HG02973 (cell line): ENCODE measurements around the gene SPRED2.
"Not testable (repeated sequence)": the region's sequence is repeated elsewhere in the genome, so short reads cannot be mapped to it uniquely, and the experiment has no call there.

Experiments
- ATAC-seq: cut with Tn5 transposase; IDR thresholded peaks from one replicate; pipeline ENCODE4 v1.9.1; 2021; ENCODE audit warnings: moderate library complexity; ENCODE audit not compliant: unreplicated experiment

The SPRED2 gene

DNA sequence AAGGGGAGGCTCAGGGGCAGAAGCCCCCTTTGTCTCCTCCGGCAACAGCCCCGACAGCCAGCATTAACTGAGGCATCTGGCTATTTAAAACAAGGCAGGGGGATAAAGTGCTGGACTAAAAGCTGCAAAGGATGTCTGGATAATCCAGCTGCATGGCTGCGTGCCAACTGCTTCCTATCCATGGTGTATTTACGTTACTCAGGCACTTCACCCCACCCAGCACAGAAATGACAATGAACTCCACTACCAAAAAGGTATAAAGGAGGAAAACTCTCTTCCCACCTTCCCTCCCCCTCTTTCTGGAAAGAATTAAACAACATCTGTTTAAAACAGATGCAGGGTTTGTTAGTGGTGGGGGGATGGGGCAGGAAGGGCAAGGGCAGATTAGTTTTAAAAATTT lies 82.5 kb downstream of the SPRED2 start:
- no peak for ATAC-seq

- no peak for ATAC-seq
Measured at GRCh38 chr2:65347913-65348312, 84.5 kb downstream of the SPRED2 start.

GRCh38 chr2:65345631-65346030 lies 86.8 kb downstream of the SPRED2 start:
- no peak for ATAC-seq

DNA sequence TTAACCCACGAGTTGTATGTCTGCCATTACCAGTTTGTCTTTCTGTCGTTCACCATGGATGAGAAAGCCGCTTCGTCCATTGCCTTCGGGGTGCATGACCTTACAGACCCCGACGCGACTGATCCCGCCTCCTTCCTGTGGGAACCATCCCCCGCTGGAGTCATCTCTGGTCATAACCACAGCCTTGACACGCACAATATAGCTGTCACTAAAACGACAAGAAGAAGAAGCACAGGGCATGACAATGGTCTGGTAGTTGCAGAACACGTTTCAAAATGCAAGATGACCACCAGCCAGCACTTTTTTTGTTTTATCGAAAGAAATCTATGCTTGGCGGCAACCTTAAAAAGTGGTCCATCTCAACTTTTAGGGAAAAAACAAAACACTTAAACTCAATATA lies 87.7 kb downstream of the SPRED2 start:
- no peak for ATAC-seq

GRCh38 chr2:65344182-65344581 lies 88.2 kb downstream of the SPRED2 start:
- no peak for ATAC-seq

DNA sequence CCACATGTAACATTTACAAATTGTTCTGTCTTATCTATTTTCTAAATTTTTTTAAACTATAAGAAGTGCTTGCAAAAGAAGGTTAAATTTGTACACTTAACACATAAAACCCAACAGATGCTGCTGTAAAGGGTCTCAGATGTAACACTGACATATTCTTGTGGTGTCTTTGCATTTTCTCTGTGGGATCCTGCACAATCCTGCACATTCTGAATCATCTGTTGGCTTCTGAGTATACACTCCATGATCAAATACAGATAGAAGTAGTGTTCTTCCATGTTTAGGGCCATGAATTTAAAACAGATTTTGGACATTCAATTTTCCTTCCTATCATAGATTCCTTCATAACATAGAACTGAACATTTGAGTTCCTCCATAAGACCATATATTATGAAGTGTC lies 89.0 kb downstream of the SPRED2 start:
- no peak for ATAC-seq

- ATAC-seq: no peak
Measured at GRCh38 chr2:65340898-65341681, 91.3 kb downstream of the SPRED2 start.

GRCh38 chr2:65339648-65340047 lies 92.8 kb downstream of the SPRED2 start:
- no peak for ATAC-seq

GRCh38 chr2:65338830-65339495 lies 93.4 kb downstream of the SPRED2 start:
- ATAC-seq: not testable (repeated sequence)

GRCh38 chr2:65337915-65338314 lies 94.5 kb downstream of the SPRED2 start:
- not testable (repeated sequence) for ATAC-seq

- no peak for ATAC-seq
Measured at GRCh38 chr2:65334714-65335113, 97.7 kb downstream of the SPRED2 start.

GRCh38 chr2:65331336-65332025 lies 100.9 kb downstream of the SPRED2 start:
- ATAC-seq: no peak

GRCh38 chr2:65329525-65329924 lies 102.9 kb downstream of the SPRED2 start:
- no peak for ATAC-seq

- ATAC-seq: no peak
Measured at GRCh38 chr2:65326276-65326675, 106.1 kb downstream of the SPRED2 start.

DNA sequence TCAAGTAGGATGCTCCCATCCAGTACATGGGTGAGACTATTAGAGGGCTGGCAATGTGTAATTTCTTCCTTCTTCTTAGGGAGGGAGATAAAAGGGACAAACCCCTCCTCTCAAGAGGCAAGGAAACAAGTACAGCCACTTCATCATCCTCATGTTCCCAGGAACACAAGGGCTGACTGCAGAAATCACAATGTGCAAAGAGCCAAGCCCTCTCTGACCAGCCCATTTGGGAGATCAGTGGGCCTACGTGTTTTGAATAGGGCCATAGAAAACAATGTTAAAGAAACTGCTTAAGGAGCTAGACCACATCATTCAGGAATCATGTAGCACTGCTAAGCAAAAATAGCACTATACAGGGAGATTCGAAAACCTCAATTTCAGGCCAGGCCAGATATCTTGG lies 107.3 kb downstream of the SPRED2 start:
- ATAC-seq: no peak

DNA sequence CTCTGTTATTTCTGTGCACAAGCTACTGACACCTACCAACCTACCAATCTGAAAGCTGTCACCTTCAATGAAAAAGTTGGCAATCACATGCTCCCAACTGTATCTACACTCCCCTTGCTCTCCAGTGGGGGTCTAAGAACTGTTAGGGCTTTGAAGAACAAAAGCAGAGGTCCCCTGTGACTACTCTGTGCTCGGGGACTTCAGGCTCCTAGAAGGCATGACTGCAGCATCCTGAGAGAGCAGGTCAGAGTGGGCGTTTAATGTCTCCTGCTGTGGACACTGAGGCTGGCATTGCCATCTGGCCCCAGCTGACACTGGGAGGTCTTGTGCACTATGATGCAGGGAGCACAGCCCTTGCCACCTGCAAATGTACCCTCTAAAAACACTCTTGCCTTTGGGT lies 111.5 kb downstream of the SPRED2 start:
- no peak for ATAC-seq

GRCh38 chr2:65320042-65320725 lies 112.2 kb downstream of the SPRED2 start:
- peak; percentile 81 for ATAC-seq

GRCh38 chr2:65319674-65320041 lies 112.7 kb downstream of the SPRED2 start:
- ATAC-seq: no peak

GRCh38 chr2:65319072-65319673 lies 113.2 kb downstream of the SPRED2 start:
- ATAC-seq: no peak

- ATAC-seq: no peak
Measured at GRCh38 chr2:65317841-65318240, 114.6 kb downstream of the SPRED2 start.

DNA sequence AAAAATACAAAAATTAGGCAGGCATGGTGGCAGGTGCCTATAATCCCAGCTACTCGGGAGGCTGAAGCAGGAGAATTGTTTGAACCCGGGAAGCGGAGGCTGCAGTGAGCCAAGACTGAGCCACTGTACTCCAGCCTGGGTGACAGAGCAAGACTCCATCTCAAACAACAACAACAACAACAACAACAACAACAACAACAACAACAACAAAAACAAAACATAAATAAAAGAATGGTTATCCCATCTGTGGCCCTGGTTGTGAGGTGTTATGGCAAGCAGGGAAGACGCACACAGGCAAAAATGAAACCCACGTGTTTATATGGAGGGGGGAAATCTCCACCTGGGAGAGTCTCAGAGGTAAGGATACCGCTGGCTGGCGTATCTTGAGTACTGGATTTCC lies 115.0 kb downstream of the SPRED2 start:
- not testable (repeated sequence) for ATAC-seq
